GM12801 (cell line): ENCODE results near the gene CYP24A1.

Experiments
- CTCF ChIP-seq: IDR thresholded peaks from one replicate; pipeline ENCODE4 v1.5.1; 2011; ENCODE audit warnings: control low read depth; ENCODE audit not compliant: insufficient read length; ENCODE audit errors: extremely low read depth

Gene CYP24A1

GRCh38 chr20:54165014-54165413 is 8.8 kb downstream of the CYP24A1 start:
- TF ChIP-seq CTCF, result no peak

GRCh38 chr20:54163402-54163801 is 10.4 kb downstream of the CYP24A1 start:
- TF ChIP-seq CTCF, result no peak

GRCh38 chr20:54162378-54163009 is 11.3 kb downstream of the CYP24A1 start:
- no peak for TF ChIP-seq CTCF

- no peak for TF ChIP-seq CTCF
These were observed 12.0 kb downstream of the CYP24A1 start for GRCh38 chr20:54161821-54162149.

GRCh38 chr20:54161008-54161820 is 12.6 kb downstream of the CYP24A1 start:
- TF ChIP-seq CTCF, result no peak

GRCh38 chr20:54160065-54161007 is 13.4 kb downstream of the CYP24A1 start:
- TF ChIP-seq CTCF, result no peak

GRCh38 chr20:54158856-54159418 is 14.8 kb downstream of the CYP24A1 start:
- TF ChIP-seq CTCF, result no peak
